ENCODE results near the gene SLC52A3.

Gene SLC52A3

GRCh38 chr20:766906-767305 is 1.4 kb downstream of the SLC52A3 start:
- no peak for DNase-seq (ENCODE audit: low read depth)

- DNase-seq (ENCODE audit: low read depth), result no peak
Measured at GRCh38 chr20:764255-764654, 4.0 kb downstream of the SLC52A3 start.

- DNase-seq (ENCODE audit: low read depth), result no peak
Measured at GRCh38 chr20:761418-762381, 6.6 kb downstream of the SLC52A3 start.

GRCh38 chr20:760751-761417 is 7.4 kb downstream of the SLC52A3 start:
- peak; percentile 24 for DNase-seq (ENCODE audit: low read depth)

GRCh38 chr20:757506-757905 is 10.8 kb downstream of the SLC52A3 start:
- DNase-seq (ENCODE audit: low read depth), result no peak

GRCh38 chr20:755941-756340 is 12.4 kb downstream of the SLC52A3 start:
- no peak for DNase-seq (ENCODE audit: low read depth)

GRCh38 chr20:754904-755303 is 13.4 kb downstream of the SLC52A3 start:
- no peak for DNase-seq (ENCODE audit: low read depth)

- DNase-seq (ENCODE audit: low read depth), result no peak
Measured at GRCh38 chr20:753897-754635, 14.2 kb downstream of the SLC52A3 start.

GRCh38 chr20:753136-753535 is 15.2 kb downstream of the SLC52A3 start:
- DNase-seq (ENCODE audit: low read depth), result no peak

GRCh38 chr20:752291-752690 is 16.0 kb downstream of the SLC52A3 start:
- no peak for DNase-seq (ENCODE audit: low read depth)

GRCh38 chr20:751761-752160 is 16.5 kb downstream of the SLC52A3 start:
- DNase-seq (ENCODE audit: low read depth), result no peak

GRCh38 chr20:750801-751200 is 17.5 kb downstream of the SLC52A3 start:
- DNase-seq (ENCODE audit: low read depth), result no peak

GRCh38 chr20:745683-746301 is 22.5 kb downstream of the SLC52A3 start:
- DNase-seq (ENCODE audit: low read depth), result no peak

- no peak for DNase-seq (ENCODE audit: low read depth)
Measured at GRCh38 chr20:742156-742555, 26.1 kb downstream of the SLC52A3 start.

GRCh38 chr20:741620-742019 is 26.7 kb downstream of the SLC52A3 start:
- DNase-seq (ENCODE audit: low read depth), result no peak

GRCh38 chr20:740162-740561 is 28.1 kb downstream of the SLC52A3 start:
- no peak for DNase-seq (ENCODE audit: low read depth)

- DNase-seq (ENCODE audit: low read depth), result no peak
Measured at GRCh38 chr20:739736-740135, 28.6 kb downstream of the SLC52A3 start.

- no peak for DNase-seq (ENCODE audit: low read depth)
Measured at GRCh38 chr20:733861-734260, 34.4 kb downstream of the SLC52A3 start.

- DNase-seq (ENCODE audit: low read depth), result no peak
Measured at GRCh38 chr20:732727-733126, 35.6 kb downstream of the SLC52A3 start.

- DNase-seq (ENCODE audit: low read depth), result no peak
Measured at GRCh38 chr20:731891-732560, 36.3 kb downstream of the SLC52A3 start.

- no peak for DNase-seq (ENCODE audit: low read depth)
Measured at GRCh38 chr20:730005-730404, 38.3 kb downstream of the SLC52A3 start.
